Activated B cell treated with CpG ODN at 0.5 μM for 24 hours (primary cell): Measurements from ENCODE around the gene RAB40B. TPM values are rescaled to one million over a fixed set of nuclear protein-coding genes. Genes with fewer than 3 reads are reported as not detected.
A peak's percentile ranks its signal among the peaks of the same experiment; 100 is the strongest.
"Not testable (repeated sequence)": the region's sequence is repeated elsewhere in the genome, so short reads cannot be mapped to it uniquely, and the experiment has no call there.

Experiments used
- ATAC-seq: fragments of 200-7000 bp; cut with Tn5 transposase; one replicate; pipeline ENCODE4 v1.10.0; 2021; ENCODE audit warnings: low read depth, mild to moderate bottlenecking, moderate library complexity
- CTCF ChIA-PET: fragments of 350-600 bp; sonication (Branson Sonifier 250); formaldehyde crosslinking; loops from one replicate; lab custom pipeline; 2021; ENCODE audit warnings: antibody characterized with exemption; lab: Charles Lee
- POLR2A ChIA-PET: fragments of 350-600 bp; sonication (Branson Sonifier 250); formaldehyde crosslinking; loops from one replicate; lab custom pipeline; 2021; ENCODE audit warnings: antibody characterized with exemption; lab: Charles Lee
- DNase-seq: peaks from one replicate; pipeline ENCODE4 v3.0.0; 2022
- H3K27ac Mint-ChIP-seq: one replicate; pipeline ENCODE4 v1.8.0; 2020; ENCODE audit warnings: mixed read lengths
- H3K27me3 Mint-ChIP-seq: one replicate; pipeline ENCODE4 v1.8.0; 2021; ENCODE audit warnings: mixed read lengths
- H3K36me3 Mint-ChIP-seq: one replicate; pipeline ENCODE4 v1.8.0; 2021; ENCODE audit warnings: low read depth, mixed read lengths
- H3K4me1 Mint-ChIP-seq: one replicate; pipeline ENCODE4 v1.8.0; 2021; ENCODE audit warnings: mixed read lengths
- H3K4me3 Mint-ChIP-seq: one replicate; pipeline ENCODE4 v1.8.0; 2020; ENCODE audit warnings: mild to moderate bottlenecking, mixed read lengths
- H3K9me3 Mint-ChIP-seq: one replicate; pipeline ENCODE4 v1.8.0; 2020; ENCODE audit warnings: mixed read lengths
- CTCF ChIP-seq: fragments of 200-600 bp; IDR thresholded peaks from one replicate; pipeline ENCODE4 v1.8.0; 2022; ENCODE audit warnings: antibody characterized with exemption, mild to moderate bottlenecking
- intact Hi-C: fragments of 100-400 bp; cut with micrococcal nuclease; formaldehyde crosslinking; loops from one replicate; pipeline ENCODE4 v1.15.1; 2024
- total RNA-seq: library from RNA; stranded (reverse); gene quantifications from 2 replicates; pipeline ENCODE4 v1.2.3, GENCODE V29; 2022

Gene RAB40B
- 2.0 and 2.6 TPM in 2 replicates for total RNA-seq

GRCh38 chr17:82698065-82698973, at the start of gene RAB40B:
Gene RAB40B (minus strand): TSS chr17:82698698. CDS start chr17:82698596, 102 bp downstream.
- peaks cover 16% of the 10 kb centered on the region for H3K4me1 Mint-ChIP-seq
- H3K27me3 Mint-ChIP-seq = peaks cover 4% of the 10 kb centered on the region
- CTCF ChIA-PET = no interaction called here
- H3K27ac Mint-ChIP-seq = no peak within 1 kb of the TSS
- intact Hi-C loops = loop anchor here (1.0 to 5.0 kb wide), 4 partner anchors 18 to 281 kb away; partner anchors contain the start of genes FN3KRP, HEXD, OGFOD3 and WDR45B
- H3K4me3 Mint-ChIP-seq = peak within 1 kb of the TSS; percentile 82
- DNase-seq (peak; percentile 94), ATAC-seq (peak; percentile 98)
- POLR2A ChIA-PET = no interaction called here
- H3K36me3 Mint-ChIP-seq = peaks cover 5% of the 10 kb centered on the region
- peaks cover 10% of the 10 kb centered on the region for H3K9me3 Mint-ChIP-seq
- no peak for TF ChIP-seq CTCF

GRCh38 chr17:82745524-82745923, 47.0 kb upstream of the RAB40B start:
- POLR2A ChIA-PET = interaction anchor here (0.7 kb wide), 1 partner anchor 56 kb away, joined by 4 read pairs; no protein-coding TSS in a partner anchor
- CTCF ChIA-PET = no interaction called here

GRCh38 chr17:82744736-82745135, 46.2 kb upstream of the RAB40B start:
- H3K4me3 Mint-ChIP-seq, H3K9me3 Mint-ChIP-seq, intact Hi-C loops, H3K27ac Mint-ChIP-seq, ATAC-seq, POLR2A ChIA-PET, H3K27me3 Mint-ChIP-seq, H3K36me3 Mint-ChIP-seq, H3K4me1 Mint-ChIP-seq, CTCF ChIA-PET, DNase-seq: not testable (repeated sequence)

More at GRCh38 chr17:82745524-82745923, 47.0 kb upstream of the RAB40B start:
- H3K27ac Mint-ChIP-seq = no peak overlapping the region
- H3K36me3 Mint-ChIP-seq = peaks cover 7% of the 10 kb centered on the region
- no peaks in the 10 kb centered on the region for H3K4me1 Mint-ChIP-seq
- no peak for TF ChIP-seq CTCF
- no peak for DNase-seq
- peaks cover 9% of the 10 kb centered on the region for H3K9me3 Mint-ChIP-seq
- intact Hi-C loops = no loop called here
- no peaks in the 10 kb centered on the region for H3K27me3 Mint-ChIP-seq
- no peak for ATAC-seq
- H3K4me3 Mint-ChIP-seq = no peak overlapping the region

- ATAC-seq (no peak), DNase-seq (no peak)
- TF ChIP-seq CTCF = no peak
- H3K36me3 Mint-ChIP-seq = peaks cover 7% of the 10 kb centered on the region
- H3K4me1 Mint-ChIP-seq = no peaks in the 10 kb centered on the region
- H3K27ac Mint-ChIP-seq = no peak overlapping the region
- ChIA-PET POLR2A (no interaction called here), CTCF (no interaction called here)
- no peak overlapping the region for H3K4me3 Mint-ChIP-seq
- intact Hi-C loops = no loop called here
- no peaks in the 10 kb centered on the region for H3K27me3 Mint-ChIP-seq
- H3K9me3 Mint-ChIP-seq = peaks cover 9% of the 10 kb centered on the region
Measured at GRCh38 chr17:82743344-82744219, 45.1 kb upstream of the RAB40B start.

- H3K9me3 Mint-ChIP-seq = peaks cover 7% of the 10 kb centered on the region
- DNase-seq (no peak), ATAC-seq (no peak)
- intact Hi-C loops = no loop called here
- H3K27me3 Mint-ChIP-seq = peaks cover 2% of the 10 kb centered on the region
- ChIA-PET POLR2A (interaction anchor here (0.6 to 1.0 kb wide), 2 partner anchors 25 to 129 kb away, joined by 3 to 8 read pairs; partner anchors contain the start of gene FN3KRP), CTCF (no interaction called here)
- peaks cover 7% of the 10 kb centered on the region for H3K36me3 Mint-ChIP-seq
- H3K4me1 Mint-ChIP-seq = peaks cover 2% of the 10 kb centered on the region
- no peak overlapping the region for H3K4me3 Mint-ChIP-seq
- H3K27ac Mint-ChIP-seq = no peak overlapping the region
- TF ChIP-seq CTCF = no peak
Measured at GRCh38 chr17:82740906-82741759, 42.6 kb upstream of the RAB40B start.
